Thoracic aorta (tissue), 2 donors: ENCODE results near the gene KRT78. TPM values are rescaled to one million over a fixed set of nuclear protein-coding genes. Genes with fewer than 3 reads are reported as not detected.
"Not testable (repeated sequence)": the region's sequence is repeated elsewhere in the genome, so short reads cannot be mapped to it uniquely, and the experiment has no call there.

ENCODE experiments used
- ATAC-seq: fragments of 150-250 bp; one replicate; pipeline ENCODE4 v1.8.0; 2017; ENCODE audit warnings: low read depth; ENCODE audit not compliant: insufficient number of reproducible peaks, low FRiP score
- DNase-seq: peaks from one replicate; pipeline ENCODE4 v3.0.0-alpha.2; 2020; ENCODE audit warnings: low spot score
- H3K27ac ChIP-seq, 2 donors: fragments of 200-600 bp; sonication (generic); 1 replicate in 1 of 2; 2 replicates in 1 of 2; pipeline ENCODE4 v1.5.1; 2016; ENCODE audit warnings: mild to moderate bottlenecking in 2 of 2, moderate library complexity in 2 of 2
- H3K27me3 ChIP-seq: fragments of 200-600 bp; sonication (generic); replicated peaks from 2 replicates; pipeline ENCODE4 v1.6.0; 2016; ENCODE audit warnings: mild to moderate bottlenecking; ENCODE audit not compliant: insufficient read depth
- H3K36me3 ChIP-seq: fragments of 200-600 bp; sonication (generic); one replicate; pipeline ENCODE4 v1.5.1; 2016
- H3K4me1 ChIP-seq, 2 donors: fragments of 200-600 bp; sonication (generic); 1 replicate in 1 of 2; 2 replicates in 1 of 2; pipeline versions ENCODE4 v1.5.1 to v1.6.0; 2016; ENCODE audit warnings: low read depth in 2 of 2, mild to moderate bottlenecking in 1 of 2; ENCODE audit not compliant: control insufficient read depth in 1 of 2
- H3K4me3 ChIP-seq: fragments of 200-600 bp; sonication (generic); 2 replicates; pipeline ENCODE4 v1.5.1; 2016; ENCODE audit warnings: mild to moderate bottlenecking
- H3K9me3 ChIP-seq: fragments of 200-600 bp; sonication (generic); 2 replicates; pipeline ENCODE4 v1.5.1; 2016
- CTCF ChIP-seq: fragments of 200-600 bp; sonication (generic); IDR thresholded peaks from one replicate; pipeline ENCODE4 v1.5.1; 2019; ENCODE audit warnings: antibody characterized with exemption
- total RNA-seq, 2 donors: library from RNA; depleted of rRNA; stranded (reverse); fragments of >200 nt; gene quantifications; one replicate each; pipeline versions ENCODE4 v1.1.0 to v1.2.3, GENCODE V29; 2016

KRT78 gene
- total RNA-seq, 2 donors from 2014 or later = not detected

GRCh38 chr12:52861511-52861910, 12.7 kb upstream of the KRT78 start:
- Histone ChIP-seq H3K4me3 (no peak overlapping the region), H3K27me3 (no peaks in the 10 kb centered on the region)
- ATAC-seq = no peak

GRCh38 chr12:52860102-52860823, 11.5 kb upstream of the KRT78 start:
- no peak overlapping the region for H3K4me3 ChIP-seq
- no peaks in the 10 kb centered on the region for H3K36me3 ChIP-seq
- no peak for TF ChIP-seq CTCF
- H3K27me3 ChIP-seq = no peaks in the 10 kb centered on the region
- no peaks in the 10 kb centered on the region for H3K4me1 ChIP-seq
- no peaks in the 10 kb centered on the region for H3K9me3 ChIP-seq
- no peak overlapping the region for H3K27ac ChIP-seq
- DNase-seq (no peak), ATAC-seq (no peak)

More at GRCh38 chr12:52861511-52861910, 12.7 kb upstream of the KRT78 start:
- H3K4me1 ChIP-seq = no peaks in the 10 kb centered on the region
- no peak for TF ChIP-seq CTCF
- no peaks in the 10 kb centered on the region for H3K36me3 ChIP-seq
- no peak overlapping the region for H3K27ac ChIP-seq
- DNase-seq = no peak
- H3K9me3 ChIP-seq = no peaks in the 10 kb centered on the region

GRCh38 chr12:52857500-52857899, 8.7 kb upstream of the KRT78 start:
- DNase-seq (no peak), ATAC-seq (no peak)
- no peaks in the 10 kb centered on the region for H3K36me3 ChIP-seq
- no peak overlapping the region for H3K4me3 ChIP-seq
- H3K27me3 ChIP-seq = no peaks in the 10 kb centered on the region
- no peaks in the 10 kb centered on the region for H3K4me1 ChIP-seq
- no peaks in the 10 kb centered on the region for H3K9me3 ChIP-seq
- no peak overlapping the region for H3K27ac ChIP-seq
- no peak for TF ChIP-seq CTCF

- no peak for TF ChIP-seq CTCF
- H3K9me3 ChIP-seq = no peaks in the 10 kb centered on the region
- no peak for ATAC-seq
- no peaks in the 10 kb centered on the region for H3K36me3 ChIP-seq
- no peaks in the 10 kb centered on the region for H3K4me1 ChIP-seq
- no peak overlapping the region for H3K27ac ChIP-seq
- no peak for DNase-seq
- no peak overlapping the region for H3K4me3 ChIP-seq
- no peaks in the 10 kb centered on the region for H3K27me3 ChIP-seq
Observed at GRCh38 chr12:52856787-52857186, 8.0 kb upstream of the KRT78 start.

- DNase-seq, H3K4me1 ChIP-seq, H3K36me3 ChIP-seq, H3K27me3 ChIP-seq, H3K27ac ChIP-seq, ATAC-seq, H3K9me3 ChIP-seq, H3K4me3 ChIP-seq: not testable (repeated sequence)
Observed at GRCh38 chr12:52856077-52856476, 7.3 kb upstream of the KRT78 start.

GRCh38 chr12:52851787-52852186, 3.0 kb upstream of the KRT78 start:
- Histone ChIP-seq H3K36me3 (no peaks in the 10 kb centered on the region), H3K4me1 (no peaks in the 10 kb centered on the region), H3K4me3 (no peak overlapping the region), H3K9me3 (no peaks in the 10 kb centered on the region), H3K27ac (no peak overlapping the region), H3K27me3 (no peaks in the 10 kb centered on the region)
- no peak for TF ChIP-seq CTCF
- ATAC-seq = no peak
- no peak for DNase-seq
